ENCODE data around the gene LTBR. TPM values are rescaled to one million over a fixed set of nuclear protein-coding genes. Genes with fewer than 3 reads are reported as not detected.

LTBR gene
- total RNA-seq, 1 experiment from 2014 or later, result 29.8 TPM

GRCh38 chr12:6382982-6383381, 980 bp upstream of the LTBR start:
- no peak for DNase-seq (ENCODE audit: low read depth)

GRCh38 chr12:6384499-6385436, 806 bp downstream of the LTBR start:
- DNase-seq (ENCODE audit: low read depth), result no peak

- DNase-seq (ENCODE audit: low read depth), result no peak
Measured at GRCh38 chr12:6386038-6386437, 2.1 kb downstream of the LTBR start.

- DNase-seq (ENCODE audit: low read depth), result no peak
Measured at GRCh38 chr12:6386491-6386890, 2.5 kb downstream of the LTBR start.

GRCh38 chr12:6387541-6387940, 3.6 kb downstream of the LTBR start:
- DNase-seq (ENCODE audit: low read depth), result no peak

GRCh38 chr12:6390084-6390799, 6.3 kb downstream of the LTBR start:
- DNase-seq (ENCODE audit: low read depth), result no peak

- no peak for DNase-seq (ENCODE audit: low read depth)
Measured at GRCh38 chr12:6391013-6391412, 7.1 kb downstream of the LTBR start.

- DNase-seq (ENCODE audit: low read depth), result no peak
Measured at GRCh38 chr12:6392504-6392903, 8.5 kb downstream of the LTBR start.

GRCh38 chr12:6393109-6393508, 9.1 kb downstream of the LTBR start:
- DNase-seq (ENCODE audit: low read depth), result no peak

GRCh38 chr12:6394398-6394797, 10.4 kb downstream of the LTBR start:
- DNase-seq (ENCODE audit: low read depth), result no peak

- DNase-seq (ENCODE audit: low read depth), result no peak
Measured at GRCh38 chr12:6396031-6396430, 12.1 kb downstream of the LTBR start.

- no peak for DNase-seq (ENCODE audit: low read depth)
Measured at GRCh38 chr12:6399884-6400644, 16.1 kb downstream of the LTBR start.

GRCh38 chr12:6404390-6404789, 20.4 kb downstream of the LTBR start:
- DNase-seq (ENCODE audit: low read depth), result no peak

- DNase-seq (ENCODE audit: low read depth), result no peak
Measured at GRCh38 chr12:6405963-6406362, 22.0 kb downstream of the LTBR start.

- DNase-seq (ENCODE audit: low read depth), result no peak
Measured at GRCh38 chr12:6407236-6407954, 23.4 kb downstream of the LTBR start.

GRCh38 chr12:6416596-6416995, 32.6 kb downstream of the LTBR start:
- no peak for DNase-seq (ENCODE audit: low read depth)

- DNase-seq (ENCODE audit: low read depth), result no peak
Measured at GRCh38 chr12:6418796-6419195, 34.8 kb downstream of the LTBR start.

- no peak for DNase-seq (ENCODE audit: low read depth)
Measured at GRCh38 chr12:6420364-6420763, 36.4 kb downstream of the LTBR start.

GRCh38 chr12:6423267-6424007, 39.5 kb downstream of the LTBR start:
- DNase-seq (ENCODE audit: low read depth), result peak; percentile 92

GRCh38 chr12:6424008-6424347, 40.0 kb downstream of the LTBR start:
- no peak for DNase-seq (ENCODE audit: low read depth)

GRCh38 chr12:6424866-6425265, 40.9 kb downstream of the LTBR start:
- DNase-seq (ENCODE audit: low read depth), result no peak

Measured in Daoy (cell line).